GM10266 (cell line): ENCODE results near the gene UMODL1.

Source experiments
- DNase-seq: peaks from one replicate; pipeline ENCODE4 v3.0.0; 2012; ENCODE audit errors: extremely low spot score
- CTCF ChIP-seq: IDR thresholded peaks from 2 replicates; pipeline ENCODE4 v1.5.1; 2012; ENCODE audit warnings: mild to moderate bottlenecking, low read depth; ENCODE audit not compliant: control insufficient read depth, insufficient read depth; ENCODE audit errors: missing control alignments

UMODL1 gene

GRCh38 chr21:42102076-42102475 is 31.0 kb downstream of the UMODL1 start:
- DNase-seq = no peak
- TF ChIP-seq CTCF = no peak

DNA sequence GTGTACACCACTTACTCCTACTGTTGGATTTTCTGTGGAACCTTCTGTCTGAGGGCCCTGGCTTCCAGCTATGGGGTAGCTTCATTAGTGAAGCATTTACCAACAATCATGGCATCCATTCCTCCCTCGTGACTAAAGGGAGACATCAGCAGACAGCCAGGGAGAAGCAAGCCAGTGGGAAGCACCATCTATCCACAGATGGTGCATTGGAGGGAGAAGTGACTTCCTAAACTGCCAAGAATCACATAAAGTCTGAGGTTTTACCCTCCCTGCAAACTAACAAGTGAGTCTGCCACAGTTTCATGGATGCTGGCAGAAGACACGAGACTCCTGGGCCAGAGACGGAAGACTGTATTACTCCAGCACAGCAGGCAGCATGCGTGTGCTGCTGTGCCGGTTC is 31.4 kb downstream of the UMODL1 start:
- TF ChIP-seq CTCF = no peak
- DNase-seq = no peak

GRCh38 chr21:42102991-42103390 is 31.9 kb downstream of the UMODL1 start:
- no peak for TF ChIP-seq CTCF
- DNase-seq = no peak

DNA sequence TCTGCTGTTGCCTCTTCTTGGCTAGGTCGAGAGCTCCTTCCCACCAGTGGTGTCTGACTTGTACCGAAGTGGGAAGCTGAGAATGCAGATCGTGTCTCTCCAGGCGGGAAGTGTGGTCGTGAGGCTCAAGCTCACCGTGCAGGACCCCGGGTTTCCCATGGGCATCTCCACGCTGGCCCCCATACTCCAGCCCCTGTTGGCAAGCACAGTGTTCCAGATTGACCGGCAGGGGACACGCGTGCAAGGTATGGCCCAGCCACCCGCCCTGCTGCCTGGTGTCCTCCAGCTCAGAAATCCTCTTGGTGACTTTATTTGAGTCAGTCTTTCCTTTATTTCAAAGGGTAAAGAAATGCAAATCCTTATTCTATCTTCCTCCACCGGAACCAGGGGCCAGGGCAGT is 32.7 kb downstream of the UMODL1 start:
- DNase-seq = no peak
- no peak for TF ChIP-seq CTCF

DNA sequence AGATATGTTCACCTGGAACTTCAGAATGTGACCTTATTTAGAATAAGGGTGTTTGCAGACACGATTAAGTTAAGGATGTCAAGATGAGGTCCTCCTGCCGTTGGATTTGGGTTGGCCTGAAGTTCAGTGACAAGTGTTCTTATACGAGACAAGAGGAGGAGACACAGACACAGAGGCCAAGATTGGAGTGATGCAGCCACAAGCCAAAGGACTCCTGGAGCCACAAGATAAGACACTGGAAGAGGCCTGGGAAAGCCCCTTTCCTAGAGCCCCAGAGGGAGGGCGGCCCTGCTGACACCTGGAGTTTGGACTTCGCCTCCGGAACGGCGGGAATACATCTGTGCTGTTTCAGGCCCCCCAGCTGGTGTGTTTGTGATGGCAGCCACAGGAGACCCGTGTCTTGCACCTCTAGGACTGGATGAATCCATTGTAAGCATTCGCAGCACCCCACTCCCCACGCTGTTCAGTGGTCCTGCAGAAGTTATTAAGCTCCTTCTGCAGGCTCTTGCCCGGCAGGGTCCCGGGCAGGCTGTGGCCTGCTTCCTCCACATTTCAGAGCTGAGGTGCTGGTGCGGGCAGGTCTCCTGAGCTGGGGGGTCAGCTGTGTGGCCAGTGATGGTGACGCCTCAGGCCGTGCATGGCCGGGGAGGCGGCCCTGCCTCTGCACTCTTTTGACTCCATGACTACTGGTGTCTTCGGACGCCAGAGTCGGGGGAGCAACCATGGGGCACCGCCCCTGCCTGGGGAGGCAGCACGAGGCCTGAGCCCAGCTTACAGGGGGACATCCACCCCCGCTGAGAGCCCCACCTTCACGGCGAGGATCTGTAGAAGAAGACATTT is 34.6 kb downstream of the UMODL1 start:
- no peak for TF ChIP-seq CTCF

GRCh38 chr21:42106425-42106824 is 35.3 kb downstream of the UMODL1 start:
- DNase-seq = no peak
- no peak for TF ChIP-seq CTCF

More for the DNA sequence above, 34.6 kb downstream of the UMODL1 start:
- no peak for DNase-seq

- no peak for DNase-seq
- no peak for TF ChIP-seq CTCF
Measured at GRCh38 chr21:42107177-42107880, 36.2 kb downstream of the UMODL1 start.
